ENCODE measurements around the gene FGD4.
A peak's percentile ranks its signal among the peaks of the same experiment; 100 is the strongest.

The FGD4 gene

DNA sequence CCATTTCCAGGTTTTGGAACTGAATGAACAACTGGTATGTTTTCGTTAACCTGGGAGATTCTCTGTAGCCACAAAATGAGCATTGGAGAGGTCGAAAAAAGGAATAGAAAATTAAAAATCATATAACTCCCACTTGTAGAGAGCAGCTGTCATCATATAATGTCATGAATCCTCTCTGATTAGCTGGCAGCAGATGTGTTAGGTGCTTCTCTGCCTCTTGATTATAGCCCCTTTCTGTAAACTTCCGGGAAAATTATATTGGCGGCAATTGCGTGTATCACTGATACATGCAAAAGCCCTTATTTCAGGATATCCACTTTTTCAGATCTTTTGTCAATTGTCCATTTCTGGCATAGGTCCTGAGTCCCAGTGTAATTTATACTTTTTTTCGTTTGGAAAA, 31.7 kb downstream of the FGD4 start:
- Histone ChIP-seq H3K4me1 (no peaks in the 10 kb centered on the region), H3K4me3 (ENCODE audit: low read depth, low read length) (no peak overlapping the region), H3K9me3 (ENCODE audit: control insufficient read depth, low read length) (no peaks in the 10 kb centered on the region), H3K4me2 (ENCODE audit: low read length) (no peak overlapping the region), H3K79me2 (peaks cover 23% of the 10 kb centered on the region), H3K27me3 (ENCODE audit: control insufficient read depth, insufficient read depth, low read length) (no peaks in the 10 kb centered on the region), H3K9ac (no peak overlapping the region), H3K27ac (no peak overlapping the region), H3K36me3 (ENCODE audit: control insufficient read depth, insufficient read depth, low read length) (no peaks in the 10 kb centered on the region), H2AFZ (no peak overlapping the region)
- TF ChIP-seq, protein P1, sequence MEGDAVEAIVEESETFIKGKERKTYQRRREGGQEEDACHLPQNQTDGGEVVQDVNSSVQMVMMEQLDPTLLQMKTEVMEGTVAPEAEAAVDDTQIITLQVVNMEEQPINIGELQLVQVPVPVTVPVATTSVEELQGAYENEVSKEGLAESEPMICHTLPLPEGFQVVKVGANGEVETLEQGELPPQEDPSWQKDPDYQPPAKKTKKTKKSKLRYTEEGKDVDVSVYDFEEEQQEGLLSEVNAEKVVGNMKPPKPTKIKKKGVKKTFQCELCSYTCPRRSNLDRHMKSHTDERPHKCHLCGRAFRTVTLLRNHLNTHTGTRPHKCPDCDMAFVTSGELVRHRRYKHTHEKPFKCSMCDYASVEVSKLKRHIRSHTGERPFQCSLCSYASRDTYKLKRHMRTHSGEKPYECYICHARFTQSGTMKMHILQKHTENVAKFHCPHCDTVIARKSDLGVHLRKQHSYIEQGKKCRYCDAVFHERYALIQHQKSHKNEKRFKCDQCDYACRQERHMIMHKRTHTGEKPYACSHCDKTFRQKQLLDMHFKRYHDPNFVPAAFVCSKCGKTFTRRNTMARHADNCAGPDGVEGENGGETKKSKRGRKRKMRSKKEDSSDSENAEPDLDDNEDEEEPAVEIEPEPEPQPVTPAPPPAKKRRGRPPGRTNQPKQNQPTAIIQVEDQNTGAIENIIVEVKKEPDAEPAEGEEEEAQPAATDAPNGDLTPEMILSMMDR (IDR thresholded peaks at IDR 0.05): no peak

DNA sequence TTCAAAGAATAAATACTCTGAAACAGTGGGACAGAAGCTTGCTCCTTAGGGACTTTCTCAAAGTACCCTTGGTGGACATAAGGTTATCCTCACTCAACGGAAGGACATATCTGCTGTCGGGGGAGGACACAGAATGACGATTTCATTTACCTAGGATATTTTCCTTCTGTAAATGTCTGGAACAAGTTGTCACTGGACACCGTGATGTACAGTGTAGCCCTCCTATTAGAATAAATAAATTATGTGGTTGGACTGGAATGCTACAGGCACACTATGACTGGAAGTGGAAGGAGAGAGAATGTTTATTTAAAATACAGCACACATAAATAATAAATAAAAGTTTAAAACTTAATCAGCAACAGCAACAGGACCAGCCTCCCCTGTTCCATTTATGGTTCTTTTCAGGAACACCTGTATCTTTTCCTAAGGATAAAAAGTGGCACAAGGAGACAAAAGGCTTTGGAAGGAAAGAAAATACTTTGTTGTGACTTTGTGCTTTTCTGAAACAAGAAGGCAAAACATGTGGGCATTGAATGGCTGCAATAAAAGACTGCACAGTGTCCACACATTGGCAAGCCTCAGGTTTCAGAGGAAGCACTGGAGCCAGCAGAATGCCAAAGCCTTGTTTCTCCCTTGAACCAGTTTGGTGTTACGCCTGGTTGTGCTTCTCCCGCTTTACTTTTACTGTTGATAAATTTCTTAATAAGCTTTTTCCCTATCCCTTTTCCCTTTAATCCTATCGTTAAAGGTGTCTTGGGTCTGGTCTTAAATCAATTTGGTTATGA, 36.8 kb downstream of the FGD4 start:
- Histone ChIP-seq H3K4me3 (ENCODE audit: low read depth, low read length) (no peak overlapping the region), H3K9ac (no peak overlapping the region), H3K27ac (peak overlapping the region; percentile 2)

DNA sequence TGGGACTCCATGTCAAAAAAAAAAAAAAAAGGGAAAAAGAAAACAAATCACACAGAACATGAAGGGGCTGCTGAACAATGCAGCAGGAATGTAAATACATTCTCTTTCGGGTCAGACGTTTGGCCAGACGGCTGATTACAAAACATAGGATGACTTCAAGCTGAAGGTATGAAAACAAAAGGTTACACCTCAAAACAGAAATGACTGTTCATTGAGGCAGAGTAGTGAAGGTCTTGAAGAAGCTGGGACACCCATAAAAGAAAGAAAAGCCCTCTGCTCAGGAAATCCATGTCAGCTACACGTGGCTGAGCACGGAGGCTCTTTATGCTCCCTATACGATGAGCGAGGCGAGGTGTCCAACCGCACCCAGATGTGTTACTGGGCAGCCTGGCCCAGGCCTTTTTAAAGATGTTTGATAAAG, 37.7 kb downstream of the FGD4 start:
- H3K36me3 ChIP-seq (ENCODE audit: control insufficient read depth, insufficient read depth, low read length): no peaks in the 10 kb centered on the region
- no peak overlapping the region for H3K27ac ChIP-seq
- TF ChIP-seq, protein P1 (IDR thresholded peaks at IDR 0.05): no peak
- H3K4me1 ChIP-seq: no peaks in the 10 kb centered on the region
- no peak overlapping the region for H3K4me2 ChIP-seq (ENCODE audit: low read length)
- no peak overlapping the region for H3K4me3 ChIP-seq (ENCODE audit: low read depth, low read length)
- no peaks in the 10 kb centered on the region for H3K9me3 ChIP-seq (ENCODE audit: control insufficient read depth, low read length)
- peaks cover 2% of the 10 kb centered on the region for H3K79me2 ChIP-seq
- no peak overlapping the region for H3K9ac ChIP-seq
- H3K27me3 ChIP-seq (ENCODE audit: control insufficient read depth, insufficient read depth, low read length): no peaks in the 10 kb centered on the region
- H2AFZ ChIP-seq: no peak overlapping the region

More for the DNA sequence above, 36.8 kb downstream of the FGD4 start:
- H3K4me2 ChIP-seq (ENCODE audit: low read length): no peak overlapping the region
- TF ChIP-seq, protein P1 (IDR thresholded peaks at IDR 0.05): no peak
- no peaks in the 10 kb centered on the region for H3K27me3 ChIP-seq (ENCODE audit: control insufficient read depth, insufficient read depth, low read length)
- peaks cover 2% of the 10 kb centered on the region for H3K79me2 ChIP-seq
- H3K9me3 ChIP-seq (ENCODE audit: control insufficient read depth, low read length): no peaks in the 10 kb centered on the region
- H3K36me3 ChIP-seq (ENCODE audit: control insufficient read depth, insufficient read depth, low read length): no peaks in the 10 kb centered on the region
- H3K4me1 ChIP-seq: no peaks in the 10 kb centered on the region
- H2AFZ ChIP-seq: no peak overlapping the region

DNA sequence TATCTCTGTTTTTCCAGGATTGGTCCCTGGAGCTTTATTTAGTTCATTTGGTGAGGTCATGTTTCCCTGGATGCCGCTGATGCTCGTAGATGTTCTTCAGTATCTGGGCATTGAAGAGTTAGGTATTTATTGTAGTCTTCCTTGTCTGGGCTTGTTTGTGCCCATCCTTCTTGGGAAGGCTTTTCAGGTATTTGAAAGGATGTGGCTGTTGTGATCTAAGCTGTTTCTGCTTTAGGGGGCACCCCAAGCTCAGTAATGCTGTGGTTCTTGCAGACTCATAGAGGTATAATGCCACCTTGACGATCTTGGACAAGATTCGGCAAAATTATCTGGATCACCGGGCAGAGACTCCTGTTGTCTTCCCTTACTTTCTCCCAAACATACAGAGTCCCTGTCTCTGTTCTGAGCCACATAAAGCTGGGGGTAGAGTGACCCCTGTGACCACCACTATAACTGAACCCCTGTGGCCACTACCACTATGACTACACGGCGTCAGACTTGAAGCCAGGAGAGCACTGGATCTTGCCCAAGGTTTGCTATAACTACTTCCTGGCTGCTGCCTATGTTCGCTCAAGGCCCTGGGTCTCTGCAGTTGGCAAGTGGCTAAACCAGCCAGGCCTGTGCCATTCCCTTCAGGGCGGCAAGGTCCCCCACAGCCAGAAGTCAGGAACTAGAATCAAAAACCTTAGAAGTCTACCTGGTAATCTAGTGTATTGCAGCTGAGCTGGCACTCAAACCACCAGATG, 40.9 kb downstream of the FGD4 start:
- no peaks in the 10 kb centered on the region for H3K9me3 ChIP-seq (ENCODE audit: control insufficient read depth, low read length)
- no peaks in the 10 kb centered on the region for H3K27me3 ChIP-seq (ENCODE audit: control insufficient read depth, insufficient read depth, low read length)
- no peak overlapping the region for H3K4me2 ChIP-seq (ENCODE audit: low read length)
- H3K4me1 ChIP-seq: no peaks in the 10 kb centered on the region
- H3K79me2 ChIP-seq: peaks cover 3% of the 10 kb centered on the region
- TF ChIP-seq, protein P1 (IDR thresholded peaks at IDR 0.05): no peak
- H3K4me3 ChIP-seq (ENCODE audit: low read depth, low read length): no peak overlapping the region
- no peaks in the 10 kb centered on the region for H3K36me3 ChIP-seq (ENCODE audit: control insufficient read depth, insufficient read depth, low read length)
- H3K9ac ChIP-seq: no peak overlapping the region
- H3K27ac ChIP-seq: no peak overlapping the region
- H2AFZ ChIP-seq: no peak overlapping the region

All from parathyroid adenoma (tissue), 2 donors.